ENCODE measurements around the gene ATL3.
"Not testable (repeated sequence)": the region's sequence is repeated elsewhere in the genome, so short reads cannot be mapped to it uniquely, and the experiment has no call there.

The ATL3 gene

DNA sequence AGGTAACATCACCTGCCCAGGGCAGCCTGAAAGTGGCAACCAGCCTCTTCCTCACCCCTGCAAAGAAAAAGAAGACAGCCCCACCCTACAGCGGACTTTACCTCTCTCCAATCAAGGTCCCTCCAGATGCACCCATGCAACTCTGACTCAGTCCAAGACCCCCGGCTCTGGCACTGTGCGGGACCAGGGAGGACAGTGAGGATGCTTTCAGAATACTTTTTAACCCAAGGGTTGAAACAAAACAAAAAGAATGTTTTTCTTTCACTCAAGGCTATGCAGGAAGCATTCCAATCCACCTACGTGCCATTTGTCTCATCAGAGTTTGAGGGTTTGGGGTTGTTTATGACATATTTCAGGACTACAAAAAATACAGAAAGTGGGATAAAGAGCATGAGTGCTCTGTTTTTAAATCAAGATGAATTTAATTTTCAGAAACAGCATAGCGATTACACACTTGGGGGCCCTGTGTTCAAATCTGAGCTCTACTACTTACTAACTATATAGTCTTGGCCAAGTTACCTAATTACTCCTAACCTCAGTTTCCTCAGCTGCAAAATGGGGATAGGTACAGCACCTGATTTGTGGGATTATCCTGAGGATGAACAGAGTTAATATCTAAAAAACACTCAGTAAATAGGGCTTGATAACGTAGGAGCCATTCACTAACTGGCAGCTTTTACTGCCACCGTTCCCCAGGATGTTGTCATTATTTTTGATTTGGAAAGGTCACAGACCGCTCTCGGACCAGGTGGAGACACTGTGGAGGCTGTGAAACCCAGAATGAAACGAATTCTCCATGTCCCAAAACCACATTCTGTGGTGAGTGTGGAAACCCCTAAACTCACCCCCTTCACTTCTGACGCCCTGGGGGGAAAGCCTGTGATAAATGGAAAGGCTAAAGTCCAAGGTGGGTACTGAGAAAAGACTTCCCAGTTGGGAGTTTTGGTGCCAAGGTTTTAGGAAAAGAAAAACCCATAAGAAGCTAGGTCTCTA is 62.5 kb downstream of the ATL3 start:
- TF ChIP-seq, protein P1, sequence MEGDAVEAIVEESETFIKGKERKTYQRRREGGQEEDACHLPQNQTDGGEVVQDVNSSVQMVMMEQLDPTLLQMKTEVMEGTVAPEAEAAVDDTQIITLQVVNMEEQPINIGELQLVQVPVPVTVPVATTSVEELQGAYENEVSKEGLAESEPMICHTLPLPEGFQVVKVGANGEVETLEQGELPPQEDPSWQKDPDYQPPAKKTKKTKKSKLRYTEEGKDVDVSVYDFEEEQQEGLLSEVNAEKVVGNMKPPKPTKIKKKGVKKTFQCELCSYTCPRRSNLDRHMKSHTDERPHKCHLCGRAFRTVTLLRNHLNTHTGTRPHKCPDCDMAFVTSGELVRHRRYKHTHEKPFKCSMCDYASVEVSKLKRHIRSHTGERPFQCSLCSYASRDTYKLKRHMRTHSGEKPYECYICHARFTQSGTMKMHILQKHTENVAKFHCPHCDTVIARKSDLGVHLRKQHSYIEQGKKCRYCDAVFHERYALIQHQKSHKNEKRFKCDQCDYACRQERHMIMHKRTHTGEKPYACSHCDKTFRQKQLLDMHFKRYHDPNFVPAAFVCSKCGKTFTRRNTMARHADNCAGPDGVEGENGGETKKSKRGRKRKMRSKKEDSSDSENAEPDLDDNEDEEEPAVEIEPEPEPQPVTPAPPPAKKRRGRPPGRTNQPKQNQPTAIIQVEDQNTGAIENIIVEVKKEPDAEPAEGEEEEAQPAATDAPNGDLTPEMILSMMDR (IDR thresholded peaks at IDR 0.05; ENCODE audit: low read length), result no peak
- no peak for TF ChIP-seq EZH2phosphoT487 (IDR thresholded peaks at IDR 0.05; ENCODE audit: low read length)
- no peak for TF ChIP-seq EZH2 (optimal IDR thresholded peaks at IDR 0.05; ENCODE audit: low read depth, low read length)
- DNase-seq, result no peak
- no peaks in the 10 kb centered on the region for H4K20me1 ChIP-seq (ENCODE audit: insufficient read depth, low read length)
- H3K79me2 ChIP-seq (ENCODE audit: low read length), result no peaks in the 10 kb centered on the region
- H2AFZ ChIP-seq (ENCODE audit: low read length), result no peak overlapping the region
- no peaks in the 10 kb centered on the region for H3K4me1 ChIP-seq (ENCODE audit: low read length)
- no peaks in the 10 kb centered on the region for H3K27me3 ChIP-seq (replicated peaks; ENCODE audit: insufficient read depth, low read length)
- H3K9ac ChIP-seq (ENCODE audit: low read length), result no peak overlapping the region
- H3K9me3 ChIP-seq (replicated peaks; ENCODE audit: insufficient read depth, low read length), result no peaks in the 10 kb centered on the region
- no peak overlapping the region for H3K4me2 ChIP-seq (ENCODE audit: low read depth, low read length)
- no peak overlapping the region for H3K4me3 ChIP-seq (ENCODE audit: low read length)
- no peaks in the 10 kb centered on the region for H3K9me2 ChIP-seq (replicated peaks; ENCODE audit: insufficient read depth, low read length)
- H3K36me3 ChIP-seq (replicated peaks; ENCODE audit: insufficient read depth, low read length), result no peaks in the 10 kb centered on the region
- no peaks in the 10 kb centered on the region for H3F3A ChIP-seq (ENCODE audit: insufficient read depth, low read length)
- H3K27ac ChIP-seq (ENCODE audit: low read length), result no peak overlapping the region

GRCh38 chr11:63603180-63603518 is 68.0 kb downstream of the ATL3 start:
- no peak overlapping the region for H2AFZ ChIP-seq (ENCODE audit: low read length)
- no peak for TF ChIP-seq EZH2 (optimal IDR thresholded peaks at IDR 0.05; ENCODE audit: low read depth, low read length)

DNA sequence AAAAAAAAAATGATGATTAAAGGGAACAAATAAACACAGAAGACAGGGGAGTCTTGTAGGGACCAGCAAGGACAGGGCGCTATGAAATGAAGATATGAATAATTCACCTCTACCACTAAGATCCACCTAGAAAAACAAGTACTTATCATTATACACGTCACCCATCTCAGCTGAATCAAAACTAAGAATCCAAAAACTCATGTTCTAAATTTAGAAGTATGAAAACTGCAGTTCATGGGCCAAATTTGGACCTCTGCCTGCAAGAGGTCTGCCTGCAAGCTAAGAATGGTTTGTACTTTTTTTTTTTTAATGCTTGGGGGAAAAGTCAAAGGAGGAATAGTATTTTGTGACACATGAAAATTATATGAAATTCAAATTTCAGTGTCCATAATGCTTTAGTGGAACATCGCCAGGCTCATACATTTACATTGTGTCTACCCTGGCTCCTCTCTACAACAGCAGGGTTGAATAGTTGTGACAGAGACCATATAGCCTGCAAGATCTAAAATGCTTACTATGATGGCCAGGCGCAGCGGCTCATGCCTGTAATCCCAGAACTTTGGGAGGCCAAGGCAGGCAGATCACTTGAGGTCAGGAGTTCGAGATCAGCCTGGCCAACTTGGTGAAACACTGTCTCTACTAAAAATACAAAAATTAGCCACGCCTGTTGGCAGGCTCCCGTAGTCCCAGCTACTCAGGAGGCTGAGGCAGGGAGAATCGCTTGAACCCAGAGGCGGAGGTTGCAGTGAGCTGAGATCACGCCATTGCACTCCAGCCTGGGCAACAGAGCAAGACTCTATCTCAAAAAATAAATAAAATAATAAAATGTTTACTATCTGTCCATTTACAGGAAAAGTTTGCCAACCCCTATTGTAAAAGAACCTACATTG is 68.6 kb downstream of the ATL3 start:
- H3K27ac ChIP-seq (ENCODE audit: low read length); H3K4me2 ChIP-seq (ENCODE audit: low read depth, low read length); H3F3A ChIP-seq (ENCODE audit: insufficient read depth, low read length); H3K9me3 ChIP-seq (replicated peaks; ENCODE audit: insufficient read depth, low read length); H3K4me1 ChIP-seq (ENCODE audit: low read length); DNase-seq; H3K4me3 ChIP-seq (ENCODE audit: low read length); H2AFZ ChIP-seq (ENCODE audit: low read length); H3K79me2 ChIP-seq (ENCODE audit: low read length); H3K36me3 ChIP-seq (replicated peaks; ENCODE audit: insufficient read depth, low read length); H3K9ac ChIP-seq (ENCODE audit: low read length); H4K20me1 ChIP-seq (ENCODE audit: insufficient read depth, low read length); H3K27me3 ChIP-seq (replicated peaks; ENCODE audit: insufficient read depth, low read length); H3K9me2 ChIP-seq (replicated peaks; ENCODE audit: insufficient read depth, low read length): not testable (repeated sequence)

More at GRCh38 chr11:63603180-63603518, 68.0 kb downstream of the ATL3 start:
- no peak overlapping the region for H3K27ac ChIP-seq (ENCODE audit: low read length)
- no peaks in the 10 kb centered on the region for H4K20me1 ChIP-seq (ENCODE audit: insufficient read depth, low read length)
- no peak for DNase-seq
- H3K9me2 ChIP-seq (replicated peaks; ENCODE audit: insufficient read depth, low read length), result no peaks in the 10 kb centered on the region
- H3K4me2 ChIP-seq (ENCODE audit: low read depth, low read length), result no peak overlapping the region
- no peaks in the 10 kb centered on the region for H3K36me3 ChIP-seq (replicated peaks; ENCODE audit: insufficient read depth, low read length)
- no peaks in the 10 kb centered on the region for H3F3A ChIP-seq (ENCODE audit: insufficient read depth, low read length)
- H3K9me3 ChIP-seq (replicated peaks; ENCODE audit: insufficient read depth, low read length), result no peaks in the 10 kb centered on the region
- no peaks in the 10 kb centered on the region; the same call in 1 of the 2 replicates for H3K4me1 ChIP-seq (ENCODE audit: low read length)
- H3K27me3 ChIP-seq (replicated peaks; ENCODE audit: insufficient read depth, low read length), result no peaks in the 10 kb centered on the region
- H3K4me3 ChIP-seq (ENCODE audit: low read length), result no peak overlapping the region
- no peak overlapping the region for H3K9ac ChIP-seq (ENCODE audit: low read length)
- H3K79me2 ChIP-seq (ENCODE audit: low read length), result no peaks in the 10 kb centered on the region
